Stomach (tissue), 9 donors: ENCODE data around the gene ETNK1. TPM values are rescaled to one million over a fixed set of nuclear protein-coding genes. Genes with fewer than 3 reads are reported as not detected.
"Not testable (repeated sequence)": the region's sequence is repeated elsewhere in the genome, so short reads cannot be mapped to it uniquely, and the experiment has no call there.

ENCODE experiments used
- DNase-seq, 2 donors: peaks; one replicate each; pipeline versions ENCODE4 v3.0.0 to v3.0.0-alpha.2; 2013 to 2019
- H3K27ac ChIP-seq, 5 donors: fragments of 200-600 bp in 4 of 5; sonication (generic) in 4 of 5; one replicate each; pipeline ENCODE4 v1.5.1; 2013 to 2019; ENCODE audit warnings: mild to moderate bottlenecking in 1 of 5, moderate library complexity in 1 of 5
- H3K27me3 ChIP-seq, 3 donors: fragments of 200-600 bp; sonication (generic); one replicate each; pipeline ENCODE4 v1.5.1; 2017 to 2019; ENCODE audit warnings: mixed run types in 1 of 3
- H3K36me3 ChIP-seq, 4 donors: fragments of 200-600 bp; sonication (generic); 1 replicate in 3 of 4; 2 replicates in 1 of 4; pipeline ENCODE4 v1.5.1; 2016 to 2019
- H3K4me1 ChIP-seq, 4 donors: fragments of 200-600 bp; sonication (generic); one replicate each; pipeline ENCODE4 v1.5.1; 2016 to 2019
- H3K4me3 ChIP-seq, 4 donors: fragments of 200-600 bp; sonication (generic) in 3 of 4; one replicate each; pipeline ENCODE4 v1.5.1; 2016 to 2019; ENCODE audit warnings: mild to moderate bottlenecking in 1 of 4
- H3K9me3 ChIP-seq, 4 donors: fragments of 200-600 bp; sonication (generic); one replicate each; pipeline ENCODE4 v1.5.1; 2016 to 2019
- CTCF ChIP-seq, 7 experiments: fragments of 450-650 bp in 4 of 7; fragments of 200-600 bp in 3 of 7; sonication (generic) in 3 of 7; IDR thresholded peaks; one replicate each; pipeline ENCODE4 v1.5.1; 2016 to 2019; ENCODE audit warnings: antibody characterized with exemption in 7 of 7, control low read depth in 2 of 7, mild to moderate bottlenecking in 1 of 7
- EP300 ChIP-seq: sonication (generic); formaldehyde crosslinking; IDR thresholded peaks from one replicate; pipeline ENCODE4 v1.6.1; 2017; ENCODE audit warnings: antibody characterized with exemption
- POLR2A ChIP-seq, 4 donors: fragments of 450-650 bp; IDR thresholded peaks; one replicate each; pipeline ENCODE4 v1.6.1; 2016; ENCODE audit warnings: antibody characterized with exemption in 4 of 4, control low read depth in 2 of 4, mild to moderate bottlenecking in 1 of 4, moderate library complexity in 1 of 4
- POLR2AphosphoS5 ChIP-seq, 3 donors: sonication (generic); formaldehyde crosslinking; IDR thresholded peaks; one replicate each; pipeline ENCODE4 v1.6.1; 2016; ENCODE audit warnings: antibody characterized with exemption in 3 of 3
- WGBS, 5 donors: extraction: QIAGEN DNeasy Blood & Tissue Kit in 3 of 5; methylation state at CpG; one replicate each; pipeline versions ENCODE4 v1.1.5 to v1.1.7; 2013 to 2018; 5-methylcytosine and 5-hydroxymethylcytosine counted together
- intact Hi-C: fragments of 100-400 bp; cut with DNase I; formaldehyde crosslinking; loops from one replicate; pipeline ENCODE4 v1.15.1; 2023; ENCODE audit warnings: low total_unique reads
- polyA plus RNA-seq, 3 donors: library from polyadenylated mRNA; stranded (reverse); fragments of 200-250 nt; gene quantifications; one replicate each; pipeline ENCODE4 v1.2.3, GENCODE V29; 2013
- total RNA-seq, 5 donors: library from RNA; depleted of rRNA; stranded (reverse); fragments of >200 nt; gene quantifications; one replicate each; pipeline versions ENCODE4 v1.1.0 to v1.2.3, GENCODE V29; 2014 to 2016
- donor health status: healthy with polysubstance abuse.
- donor health status: Bipolar disorder and iron deficiency.
- donor health status: healthy.

ETNK1 gene
- total and polyA plus RNA-seq, 8 donors = 7.5 to 168 (median 40.4) TPM

GRCh38 chr12:22700106-22700505 is 75.1 kb downstream of the ETNK1 start:
- Histone ChIP-seq H3K4me1 (no peaks in the 10 kb centered on the region), H3K27ac (no peak overlapping the region), H3K36me3 (no peaks in the 10 kb centered on the region), H3K4me3 (no peak overlapping the region), H3K27me3 (no peaks in the 10 kb centered on the region), H3K9me3 (peaks cover 0 to 3% (median 0%) of the 10 kb centered on the region in 4 donors)
- DNase-seq = no peak
- TF ChIP-seq CTCF (IDR thresholded peaks at IDR 0.05) (no peak), POLR2A (IDR thresholded peaks at IDR 0.05) (no peak), POLR2AphosphoS5 (IDR thresholded peaks at IDR 0.05) (no peak), EP300 (no peak)
- 37 to 47% (median 39%) methylated on average over 1 of the region's 1 CpG for WGBS, 5 donors
- intact Hi-C loops = no loop called here

GRCh38 chr12:22701216-22701809 is 76.3 kb downstream of the ETNK1 start:
- 9 to 36% (median 30%) methylated on average over 2 to 7 of the region's 7 CpGs for WGBS, 5 donors
- H3K27ac ChIP-seq, H3K36me3 ChIP-seq, H3K4me1 ChIP-seq, intact Hi-C loops, H3K4me3 ChIP-seq, H3K9me3 ChIP-seq, H3K27me3 ChIP-seq: not testable (repeated sequence)
- peak in 1 of 2 donors; percentile 24 for DNase-seq

- H3K4me1 ChIP-seq = no peaks in the 10 kb centered on the region
- H3K9me3 ChIP-seq = no peaks in the 10 kb centered on the region
- 70 to 98% (median 93%) methylated on average over 2 of the region's 2 CpGs for WGBS, 5 donors
- TF ChIP-seq POLR2AphosphoS5 (IDR thresholded peaks at IDR 0.05) (no peak), CTCF (IDR thresholded peaks at IDR 0.05) (no peak), POLR2A (IDR thresholded peaks at IDR 0.05) (no peak), EP300 (no peak)
- H3K4me3 ChIP-seq = no peak overlapping the region
- no peak overlapping the region for H3K27ac ChIP-seq
- no peak for DNase-seq
- H3K27me3 ChIP-seq = no peaks in the 10 kb centered on the region
- intact Hi-C loops = no loop called here
- H3K36me3 ChIP-seq = no peaks in the 10 kb centered on the region
These were observed 77.7 kb downstream of the ETNK1 start for GRCh38 chr12:22702690-22703089.

- Histone ChIP-seq H3K9me3 (no peaks in the 10 kb centered on the region), H3K27ac (no peak overlapping the region), H3K4me3 (no peak overlapping the region), H3K27me3 (no peaks in the 10 kb centered on the region), H3K36me3 (no peaks in the 10 kb centered on the region), H3K4me1 (no peaks in the 10 kb centered on the region)
- intact Hi-C loops = no loop called here
- WGBS, 5 donors = 24 to 32% (median 26%) methylated on average over 5 of the region's 5 CpGs
- TF ChIP-seq EP300 (no peak), CTCF (IDR thresholded peaks at IDR 0.05) (peak in 4 of 7 experiments; percentile 9 to 28 (median 22)), POLR2AphosphoS5 (IDR thresholded peaks at IDR 0.05) (no peak), POLR2A (IDR thresholded peaks at IDR 0.05) (no peak)
- peak in 1 of 2 donors; percentile 49 for DNase-seq
These were observed 84.3 kb downstream of the ETNK1 start for GRCh38 chr12:22709292-22709691.

GRCh38 chr12:22712083-22712482 is 87.1 kb downstream of the ETNK1 start:
- TF ChIP-seq POLR2A (IDR thresholded peaks at IDR 0.05) (no peak), EP300 (no peak), POLR2AphosphoS5 (IDR thresholded peaks at IDR 0.05) (no peak), CTCF (IDR thresholded peaks at IDR 0.05) (no peak)
- intact Hi-C loops = no loop called here

More at GRCh38 chr12:22712083-22712482, 87.1 kb downstream of the ETNK1 start:
- Histone ChIP-seq H3K27me3 (no peaks in the 10 kb centered on the region), H3K4me3 (no peak overlapping the region), H3K9me3 (no peaks in the 10 kb centered on the region), H3K27ac (no peak overlapping the region), H3K4me1 (no peaks in the 10 kb centered on the region), H3K36me3 (no peaks in the 10 kb centered on the region)
- DNase-seq = no peak
- WGBS, 5 donors = 82 to 87% (median 86%) methylated on average over 7 of the region's 7 CpGs
